Transverse colon (tissue), 4 donors: ENCODE measurements around the gene SCLY.

Experiments used
- CTCF ChIP-seq, 5 experiments: fragments of 200-600 bp in 3 of 5; fragments of 450-650 bp in 2 of 5; sonication (generic) in 3 of 5; IDR thresholded peaks; 1 replicate in 2 of 5; 2 replicates in 3 of 5; pipeline ENCODE4 v1.5.1; 2016 to 2017; ENCODE audit warnings: antibody characterized with exemption in 5 of 5, inconsistent platforms in 3 of 5, mild to moderate bottlenecking in 2 of 5, moderate library complexity in 1 of 5
- POLR2A ChIP-seq: fragments of 450-650 bp; IDR thresholded peaks from one replicate; pipeline ENCODE4 v1.6.1; 2016; ENCODE audit warnings: antibody characterized with exemption, mild to moderate bottlenecking, moderate library complexity
- POLR2AphosphoS5 ChIP-seq, 3 donors: sonication (generic); formaldehyde crosslinking; IDR thresholded peaks; one replicate each; pipeline ENCODE4 v1.6.1; 2016; ENCODE audit warnings: antibody characterized with exemption in 3 of 3

GRCh38 chr2:238144262-238144661 lies 83.5 kb downstream of the SCLY start:
- TF ChIP-seq CTCF (IDR thresholded peaks at IDR 0.05): no peak
- TF ChIP-seq POLR2AphosphoS5 (IDR thresholded peaks at IDR 0.05): no peak
- no peak for TF ChIP-seq POLR2A
